GM21737 (cell line): ENCODE data around the gene SND1.

Source experiments
- ATAC-seq: cut with Tn5 transposase; IDR thresholded peaks from one replicate; pipeline ENCODE4 v1.9.1; 2021; ENCODE audit warnings: mild to moderate bottlenecking, moderate library complexity; ENCODE audit not compliant: unreplicated experiment

The SND1 gene

GRCh38 chr7:128121711-128122530 is 469.9 kb downstream of the SND1 start:
- ATAC-seq, result no peak

GRCh38 chr7:128122576-128123290 is 470.7 kb downstream of the SND1 start:
- ATAC-seq, result no peak

GRCh38 chr7:128123291-128124037 is 471.5 kb downstream of the SND1 start:
- no peak for ATAC-seq

- no peak for ATAC-seq
Observed at GRCh38 chr7:128124786-128125185, 472.8 kb downstream of the SND1 start.

GRCh38 chr7:128125816-128126215 is 473.8 kb downstream of the SND1 start:
- ATAC-seq, result no peak

- no peak for ATAC-seq
Observed at GRCh38 chr7:128128401-128128800, 476.4 kb downstream of the SND1 start.

- no peak for ATAC-seq
Observed at GRCh38 chr7:128129224-128129864, 477.4 kb downstream of the SND1 start.

- no peak for ATAC-seq
Observed at GRCh38 chr7:128131115-128131514, 479.1 kb downstream of the SND1 start.

- no peak for ATAC-seq
Observed at GRCh38 chr7:128131731-128132130, 479.7 kb downstream of the SND1 start.

- no peak for ATAC-seq
Observed at GRCh38 chr7:128132426-128133069, 480.6 kb downstream of the SND1 start.

- no peak for ATAC-seq
Observed at GRCh38 chr7:128135159-128135514, 483.1 kb downstream of the SND1 start.

- peak; percentile 90 for ATAC-seq
Observed at GRCh38 chr7:128135515-128136214, 483.7 kb downstream of the SND1 start.

- no peak for ATAC-seq
Observed at GRCh38 chr7:128136215-128136597, 484.2 kb downstream of the SND1 start.

- no peak for ATAC-seq
Observed at GRCh38 chr7:128137181-128137580, 485.2 kb downstream of the SND1 start.

- ATAC-seq, result no peak
Observed at GRCh38 chr7:128139406-128139805, 487.4 kb downstream of the SND1 start.

GRCh38 chr7:128141683-128142195 is 489.7 kb downstream of the SND1 start:
- no peak for ATAC-seq
